Hematopoietic multipotent progenitor cell treated with erythropoietin and hydrocortisone succinate and interleukin-3 and kit ligand, for 8 days (in vitro differentiated cells): ENCODE measurements around the gene JCAD.
"Not testable (repeated sequence)": the region's sequence is repeated elsewhere in the genome, so short reads cannot be mapped to it uniquely, and the experiment has no call there.

ENCODE experiments used
- DNase-seq: peaks from one replicate; pipeline ENCODE4 v3.0.0-alpha.2; 2015

The JCAD gene

GRCh38 chr10:30059209-30060107 lies at the start of gene JCAD:
TSS of gene JCAD (minus strand) at chr10:30059586. CDS start at chr10:30047812, 11,774 bp downstream.
- peak; percentile 19 for DNase-seq

GRCh38 chr10:30106987-30107386 lies 47.6 kb upstream of the JCAD start:
- no peak for DNase-seq

- DNase-seq: no peak
These were observed 44.4 kb upstream of the JCAD start for GRCh38 chr10:30103595-30104320.

DNA sequence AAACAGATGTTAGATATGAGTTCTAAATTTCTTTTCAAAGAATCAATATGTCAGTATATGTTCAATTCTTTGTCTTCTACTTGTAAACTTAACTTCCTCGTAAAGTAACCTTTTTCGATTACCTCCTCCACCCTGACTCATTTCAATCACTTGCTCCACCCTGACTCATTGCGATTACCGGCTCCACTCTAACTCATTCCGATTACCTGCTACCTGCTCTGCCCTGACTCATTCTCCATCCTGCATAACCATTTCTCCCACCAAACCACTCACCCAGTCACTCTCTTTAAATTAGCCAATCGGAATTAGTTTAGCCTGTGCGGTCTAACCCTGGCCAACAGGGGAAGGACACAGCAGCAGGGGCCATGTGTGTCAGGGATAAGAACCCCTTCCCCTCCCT lies 40.3 kb upstream of the JCAD start:
- DNase-seq: not testable (repeated sequence)

- DNase-seq: no peak
These were observed 39.7 kb upstream of the JCAD start for GRCh38 chr10:30099101-30099500.

DNA sequence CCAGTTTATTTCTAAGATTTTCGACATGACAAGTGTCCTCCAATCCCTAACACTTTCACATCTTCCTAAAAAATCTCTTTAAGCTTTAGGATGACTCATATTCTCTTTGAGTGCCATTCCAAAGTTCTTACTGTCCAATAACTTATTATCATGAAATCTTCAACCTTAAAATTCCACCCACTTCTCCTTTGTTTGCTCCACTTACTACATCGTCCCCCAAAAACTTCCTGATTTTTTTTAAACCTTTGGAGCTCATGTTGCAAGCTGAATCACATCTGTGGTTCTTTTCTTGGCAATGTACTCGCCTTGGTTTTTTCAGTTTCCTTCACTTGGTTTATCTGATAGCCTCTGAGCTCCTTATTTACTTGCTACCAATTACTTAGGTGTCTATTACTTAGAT lies 39.2 kb upstream of the JCAD start:
- DNase-seq: no peak

- DNase-seq: no peak
These were observed 37.2 kb upstream of the JCAD start for GRCh38 chr10:30096564-30096963.

GRCh38 chr10:30095631-30096422 lies 36.4 kb upstream of the JCAD start:
- DNase-seq: no peak

GRCh38 chr10:30094601-30095000 lies 35.2 kb upstream of the JCAD start:
- no peak for DNase-seq

- no peak for DNase-seq
These were observed 34.0 kb upstream of the JCAD start for GRCh38 chr10:30093303-30093950.

- DNase-seq: no peak
These were observed 32.9 kb upstream of the JCAD start for GRCh38 chr10:30092151-30092790.

DNA sequence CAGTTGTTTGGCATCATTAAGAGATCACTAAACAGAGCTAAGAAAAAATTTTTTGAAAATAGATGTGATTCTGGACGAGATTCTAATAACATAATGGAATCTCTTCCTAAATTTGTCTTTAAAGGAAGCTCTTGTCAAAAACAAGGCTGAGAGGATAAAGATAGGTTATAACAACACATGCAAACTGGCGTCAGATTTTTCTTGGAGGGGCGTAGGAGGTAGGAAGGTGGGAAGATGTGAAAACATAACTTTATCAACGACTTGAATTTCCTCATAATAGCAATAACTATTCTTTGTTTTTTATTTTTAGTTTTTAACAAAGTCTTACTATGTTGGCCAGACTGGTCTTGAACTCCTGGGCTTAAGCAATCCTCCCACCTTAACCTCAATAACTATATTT lies 31.8 kb upstream of the JCAD start:
- no peak for DNase-seq

- DNase-seq: no peak
These were observed 28.8 kb upstream of the JCAD start for GRCh38 chr10:30088178-30088577.

- no peak for DNase-seq
These were observed 24.5 kb upstream of the JCAD start for GRCh38 chr10:30083934-30084333.

- no peak for DNase-seq
These were observed 21.8 kb upstream of the JCAD start for GRCh38 chr10:30081182-30081581.

GRCh38 chr10:30080161-30080560 lies 20.8 kb upstream of the JCAD start:
- DNase-seq: no peak

- DNase-seq: no peak
These were observed 20.0 kb upstream of the JCAD start for GRCh38 chr10:30079408-30079807.

- DNase-seq: no peak
These were observed 16.1 kb upstream of the JCAD start for GRCh38 chr10:30075481-30075880.

DNA sequence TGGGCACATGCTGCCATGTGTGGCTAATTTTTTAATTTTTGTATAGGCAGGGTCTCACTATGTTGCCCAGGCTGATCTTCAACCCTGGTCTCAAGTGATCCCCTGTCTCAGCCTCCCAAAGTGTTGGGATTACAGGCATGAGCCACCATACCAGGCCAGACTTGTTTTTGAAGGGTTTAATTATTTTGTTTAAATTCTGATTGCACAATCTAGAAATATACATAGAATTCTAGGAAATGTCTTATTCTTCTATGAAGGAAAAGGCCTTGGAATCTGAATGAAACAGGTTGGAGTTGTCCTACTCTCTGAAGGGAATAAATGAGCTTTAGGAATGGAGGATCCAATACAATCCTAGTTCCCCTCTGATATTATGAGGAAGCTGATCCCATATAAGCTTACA lies 15.5 kb upstream of the JCAD start:
- no peak for DNase-seq

DNA sequence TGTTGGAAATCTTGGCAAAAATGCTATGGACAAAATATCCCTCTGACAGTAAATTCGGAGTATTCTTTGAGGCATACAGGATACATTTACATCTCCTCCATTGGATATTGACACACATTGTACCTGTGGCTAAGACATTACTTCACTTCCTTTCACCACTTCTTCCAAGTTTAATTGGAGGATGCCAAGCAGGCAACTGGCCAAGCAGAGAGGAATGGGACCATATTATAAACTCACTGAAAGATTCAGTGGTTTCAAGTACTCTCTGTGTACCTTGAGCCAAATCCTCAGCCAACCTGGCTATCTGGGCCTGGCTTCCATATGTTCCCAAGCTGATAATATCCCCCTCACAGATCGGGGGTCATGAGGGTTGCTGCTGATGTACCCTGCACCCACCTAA lies 14.7 kb upstream of the JCAD start:
- DNase-seq: no peak

- DNase-seq: no peak
These were observed 14.3 kb upstream of the JCAD start for GRCh38 chr10:30073767-30074060.

DNA sequence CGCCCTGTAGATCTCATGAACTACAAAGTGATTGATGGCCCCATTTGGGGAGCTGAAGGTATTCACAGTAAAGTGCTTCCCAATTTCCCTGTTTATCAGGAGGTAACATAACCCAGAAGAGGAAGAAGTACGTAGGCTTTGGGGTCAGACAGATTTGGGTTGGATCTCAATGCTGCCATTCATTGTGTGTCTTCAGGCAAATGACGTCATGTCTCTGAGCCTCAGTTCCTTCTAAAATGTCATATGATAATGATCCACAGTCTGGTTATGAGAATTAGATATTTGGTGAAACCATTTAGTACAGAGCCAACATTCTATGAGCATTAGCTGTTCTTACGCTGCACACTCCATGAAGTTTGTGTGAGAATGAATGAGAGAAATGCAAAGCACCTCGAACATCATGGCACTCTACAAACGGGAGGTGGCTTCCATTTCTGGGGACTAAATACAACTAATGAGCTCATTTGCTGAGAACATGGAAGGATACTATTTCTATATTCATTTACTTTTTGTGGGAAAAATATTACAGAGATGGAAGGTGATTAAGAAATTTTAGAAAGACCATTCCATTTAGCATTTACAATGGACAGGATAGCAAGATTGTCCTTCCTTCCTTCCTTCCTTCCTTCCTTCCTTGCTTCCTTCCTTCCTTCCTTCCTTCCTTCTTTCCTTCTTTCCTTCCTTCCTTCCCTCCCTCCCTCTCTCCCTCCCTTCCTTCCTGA lies 13.8 kb upstream of the JCAD start:
- no peak for DNase-seq
